HG03432 (cell line): ENCODE measurements around the gene TXNIP.

Experiments
- ATAC-seq: cut with Tn5 transposase; IDR thresholded peaks from one replicate; pipeline ENCODE4 v1.9.1; 2021; ENCODE audit warnings: mild to moderate bottlenecking, moderate library complexity; ENCODE audit not compliant: unreplicated experiment

The TXNIP gene

DNA sequence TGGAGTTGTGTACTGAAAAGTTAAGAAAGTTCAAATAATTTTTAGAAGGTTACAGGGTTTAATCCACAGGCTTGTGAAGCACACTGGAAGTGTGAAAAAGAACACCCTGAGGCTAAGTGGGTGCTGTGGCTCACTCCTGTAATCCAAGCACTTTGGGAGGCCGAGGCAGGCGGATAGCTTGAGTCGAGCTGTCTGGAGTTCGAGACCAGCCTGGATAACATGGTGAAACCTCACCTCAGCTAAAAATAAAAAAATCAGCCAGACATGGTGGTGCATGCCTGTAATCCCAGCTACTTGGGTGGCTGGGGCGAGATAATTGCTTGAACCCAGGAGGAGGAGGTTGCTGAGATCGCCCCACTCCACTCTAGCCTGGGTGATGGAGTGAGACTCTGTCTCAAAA lies 9.8 kb downstream of the TXNIP start:
- ATAC-seq: no peak

DNA sequence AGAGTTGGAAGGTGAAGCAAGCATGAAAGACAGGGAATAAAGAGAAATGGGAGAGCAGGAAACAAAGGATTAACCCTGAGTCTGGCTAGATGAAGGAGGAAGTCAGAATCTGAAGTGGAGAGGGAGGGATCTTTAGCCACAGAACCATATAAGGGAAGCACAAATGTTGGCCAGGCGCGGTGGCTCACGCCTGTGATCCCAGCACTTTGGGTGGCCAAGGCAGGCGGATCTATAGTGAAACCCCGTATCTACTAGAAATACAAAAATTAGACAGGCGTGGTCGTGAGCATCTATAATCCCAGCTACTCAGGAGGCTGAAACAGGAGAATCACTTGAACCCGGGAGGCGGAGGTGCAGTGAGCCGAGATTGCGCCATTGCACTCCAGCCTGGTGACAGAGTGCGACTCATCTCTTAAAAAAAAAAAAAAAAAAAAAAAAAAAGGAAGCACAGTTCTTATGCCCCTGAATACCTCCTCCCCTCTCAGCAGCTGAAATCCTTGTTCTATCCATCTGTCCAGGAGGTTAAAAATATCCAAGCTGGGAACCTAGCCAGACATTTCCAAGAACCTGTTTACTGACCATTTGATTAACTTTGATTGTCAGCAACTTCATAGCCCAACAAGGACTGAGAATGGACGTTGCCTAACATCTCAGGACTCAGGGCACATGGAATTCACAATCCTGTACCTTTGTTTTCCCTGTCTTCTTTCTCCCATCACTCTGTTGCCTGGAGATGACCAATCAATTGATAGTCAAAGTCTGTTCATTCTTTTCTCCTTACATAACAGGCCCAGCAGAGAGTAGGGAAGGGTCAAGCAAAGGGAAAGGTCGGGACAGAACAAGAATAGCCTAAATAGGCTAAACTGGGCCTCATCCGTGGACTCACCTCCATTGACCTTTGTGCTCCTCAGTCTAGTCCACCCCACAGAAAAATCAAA lies 10.6 kb downstream of the TXNIP start:
- no peak for ATAC-seq

DNA sequence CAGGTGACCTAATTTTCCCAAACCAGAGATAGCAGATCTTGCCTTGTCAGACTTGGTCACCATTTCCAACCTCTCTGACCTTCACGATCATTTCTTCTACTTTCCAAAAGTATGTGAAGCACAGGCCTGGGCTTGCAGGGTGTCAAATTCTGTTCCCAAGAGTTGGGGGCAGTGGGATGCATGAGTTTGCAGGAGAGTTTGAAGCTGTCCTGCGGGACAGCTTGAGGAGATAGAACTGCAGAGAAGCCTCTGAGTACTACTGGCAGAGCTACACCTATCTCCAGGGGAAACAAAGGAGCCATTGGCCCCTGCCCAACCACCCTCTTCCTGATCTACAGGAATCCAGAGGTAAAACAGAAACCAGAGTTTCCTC lies 11.3 kb downstream of the TXNIP start:
- ATAC-seq: no peak

DNA sequence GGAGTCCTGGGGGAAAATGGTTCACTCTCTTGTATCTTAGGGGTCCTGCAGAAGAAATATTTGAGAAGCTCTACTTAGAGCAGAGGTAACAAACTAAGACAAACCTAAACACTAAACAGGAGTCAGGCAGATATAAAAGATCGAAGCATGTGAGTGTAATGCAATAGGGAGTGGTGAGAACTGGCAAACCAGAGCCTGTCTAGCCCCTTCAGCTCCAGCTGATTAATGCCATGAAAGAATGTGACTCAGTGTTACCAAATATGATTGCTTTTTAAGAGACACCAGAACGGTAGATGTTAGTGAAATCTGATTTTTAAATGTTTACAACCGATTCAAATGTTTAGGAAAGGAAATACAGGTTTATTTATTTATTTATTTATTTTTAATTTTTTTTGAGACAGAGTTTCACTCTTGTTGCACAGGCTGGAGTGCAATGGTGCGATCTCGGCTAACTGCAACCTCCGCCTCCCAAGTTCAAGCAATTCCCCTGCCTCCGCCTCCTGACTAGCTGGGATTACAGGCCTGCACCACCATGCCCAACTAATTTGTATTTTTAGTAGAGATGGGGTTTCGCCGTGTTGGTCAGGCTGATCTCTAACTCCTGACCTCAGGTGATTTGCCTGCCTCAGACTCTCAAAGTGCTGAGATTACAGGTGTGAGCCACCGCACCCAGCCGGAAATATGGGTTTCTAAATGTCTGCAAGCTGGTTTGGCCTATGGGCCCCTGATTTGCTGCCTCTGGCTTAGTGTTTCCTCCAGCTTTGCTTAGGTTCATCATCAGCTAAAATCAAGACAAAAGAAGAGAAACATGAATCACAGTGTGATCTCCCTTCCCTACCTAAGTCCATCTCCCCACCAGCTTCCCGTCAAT lies 12.2 kb downstream of the TXNIP start:
- ATAC-seq: no peak

DNA sequence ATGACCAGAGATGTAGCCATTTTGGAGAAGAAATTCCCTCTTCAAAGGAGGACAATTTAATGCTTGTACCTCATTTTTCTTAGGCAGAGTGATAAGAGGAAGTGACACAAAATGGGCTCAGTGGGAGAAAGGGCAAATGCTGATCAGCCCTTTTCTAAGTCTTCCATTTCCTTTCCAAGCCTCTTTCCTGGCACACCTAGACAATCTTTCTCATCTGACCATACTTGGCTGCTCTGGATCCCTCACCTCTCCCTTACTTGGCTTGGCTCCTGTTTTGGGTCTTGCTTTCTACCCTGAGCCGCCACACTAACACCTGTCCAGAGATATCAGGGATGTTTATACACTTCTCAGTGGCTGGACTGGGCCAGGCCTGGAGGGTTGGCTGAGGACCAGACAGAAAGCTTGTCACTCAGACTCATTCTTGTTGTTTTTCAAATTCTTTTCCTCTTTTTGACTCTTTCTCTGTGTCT lies 13.1 kb downstream of the TXNIP start:
- no peak for ATAC-seq

DNA sequence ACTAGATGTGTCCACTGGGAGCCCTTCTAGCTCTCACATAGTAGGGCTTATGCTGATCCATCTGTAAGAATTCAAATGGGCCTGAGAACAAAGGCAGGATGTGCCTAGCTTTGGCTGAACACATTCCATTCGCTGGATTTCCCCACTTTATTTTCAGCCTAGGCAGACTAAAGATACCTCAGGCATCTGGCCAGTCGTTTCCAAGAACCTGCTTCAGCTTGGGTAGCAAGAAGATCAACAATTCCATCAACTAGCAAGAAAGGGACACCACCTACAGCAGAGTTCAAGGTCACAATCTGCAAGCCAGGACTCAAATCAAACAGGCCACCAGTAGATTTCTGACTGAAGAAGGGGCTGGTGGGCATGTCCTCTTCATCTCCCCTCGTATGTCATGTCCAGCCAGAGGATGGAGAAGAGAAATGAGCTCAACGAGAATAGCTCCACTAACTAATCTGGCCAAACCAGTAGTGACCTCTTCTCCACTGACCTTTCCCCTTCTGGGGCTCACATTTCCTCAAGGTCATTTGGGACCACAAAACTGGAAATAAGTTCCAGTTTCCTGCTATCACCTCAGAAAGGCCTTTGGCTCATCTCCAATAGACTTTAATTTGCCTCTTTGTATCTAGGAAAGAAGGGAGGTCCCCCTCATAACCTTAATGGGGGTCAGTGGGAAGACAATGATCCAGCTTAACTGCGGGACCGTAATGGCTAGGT lies 14.2 kb downstream of the TXNIP start:
- ATAC-seq: no peak

DNA sequence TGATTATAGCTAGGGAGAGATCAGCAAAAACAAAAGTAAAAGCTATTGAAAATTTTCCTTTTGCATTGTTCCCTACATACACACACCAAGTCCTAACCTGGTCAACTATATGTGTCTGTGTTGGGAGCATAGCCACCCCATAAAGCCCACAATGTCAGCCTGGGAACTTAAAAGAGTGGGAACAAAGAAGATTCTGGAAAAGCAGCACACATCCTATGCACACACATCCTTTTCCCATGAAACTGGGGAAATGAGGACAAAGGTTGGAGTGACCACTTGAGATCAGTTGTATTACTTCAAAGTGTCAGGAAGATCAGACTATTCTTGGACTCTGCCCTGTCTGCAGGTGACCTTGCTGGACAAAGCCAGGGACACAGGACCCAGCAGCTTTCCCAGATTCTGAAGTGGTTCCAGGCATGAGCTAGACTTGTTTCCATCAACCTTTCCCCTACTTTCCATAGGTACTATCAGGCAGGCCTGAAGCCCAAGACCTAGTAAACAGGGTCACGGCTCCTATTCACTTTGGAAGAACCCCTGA lies 15.9 kb downstream of the TXNIP start:
- ATAC-seq: no peak

DNA sequence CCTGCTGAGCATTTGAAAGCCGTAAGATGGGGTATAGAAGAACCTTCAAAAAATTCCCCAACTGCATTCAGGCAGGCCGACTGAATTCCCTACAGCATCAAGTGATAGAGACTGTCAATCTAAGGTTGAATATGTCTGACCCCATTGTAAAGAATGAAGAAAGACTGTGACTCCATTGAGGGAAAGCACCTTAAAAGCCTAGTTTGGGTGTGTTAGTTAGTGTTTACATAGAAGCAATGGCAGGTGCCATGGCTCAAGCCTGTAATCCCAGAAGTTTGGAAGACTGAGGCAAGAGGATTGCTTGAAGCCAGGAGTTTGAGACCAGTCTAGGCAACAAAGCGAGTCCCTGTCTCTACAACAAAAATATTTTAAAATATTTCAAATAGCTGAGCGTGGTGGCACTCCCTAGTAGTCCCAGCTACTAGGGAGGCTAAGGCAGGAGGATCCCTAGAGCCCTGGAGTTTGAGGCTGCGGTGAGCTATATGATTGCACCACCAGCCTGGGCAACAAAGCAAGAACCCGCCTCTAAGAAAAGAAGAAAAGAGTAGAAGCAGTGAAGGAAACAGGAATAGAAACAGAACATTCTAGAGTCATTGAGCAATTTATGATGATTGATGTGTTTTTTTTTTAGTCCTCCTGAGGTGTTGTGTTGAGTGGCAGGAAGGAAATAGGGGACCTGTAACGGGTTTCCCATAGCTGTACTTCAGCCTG lies 16.5 kb downstream of the TXNIP start:
- peak; percentile 30 for ATAC-seq

DNA sequence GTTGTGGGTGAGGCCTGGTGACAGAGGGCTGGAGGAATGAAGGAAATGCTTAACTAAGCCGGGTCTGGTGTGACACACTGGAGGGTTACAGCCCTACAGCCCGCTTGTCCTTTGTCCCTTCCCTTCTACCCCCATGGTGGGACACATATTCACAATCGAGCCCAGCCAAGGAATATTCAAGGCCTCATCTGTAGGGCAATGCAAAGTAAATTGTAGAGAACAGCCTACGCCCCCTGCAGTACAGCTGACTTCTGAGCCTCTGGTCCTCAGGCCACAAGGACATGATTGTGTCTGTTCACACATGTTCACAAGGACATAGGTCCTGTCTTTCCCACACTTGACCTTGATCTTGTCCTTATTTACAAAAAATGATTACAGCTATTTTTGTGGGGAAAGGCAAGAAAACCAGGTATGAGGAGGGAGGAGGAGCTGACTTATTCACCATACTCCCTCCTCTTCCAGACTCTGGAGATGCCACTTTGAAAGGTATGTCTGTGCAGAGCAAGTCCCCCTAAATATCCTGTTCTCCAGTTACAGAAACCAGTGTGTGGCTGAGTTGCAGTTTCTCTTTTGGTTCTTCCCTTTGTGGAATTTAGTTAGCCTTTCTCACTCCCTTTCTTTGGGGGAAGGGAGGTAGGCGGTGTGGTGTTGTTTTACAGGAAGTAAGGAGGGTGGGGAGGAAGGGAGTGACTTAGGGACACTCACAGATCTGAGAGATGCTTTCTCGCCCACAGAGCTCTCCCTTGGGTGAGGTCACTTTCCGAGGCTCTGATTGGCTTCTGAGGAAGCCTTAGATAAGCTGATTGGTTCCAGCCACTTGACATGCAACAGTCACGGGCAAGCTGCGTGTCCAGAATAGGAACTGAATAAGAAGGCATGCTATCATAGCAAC lies 17.3 kb downstream of the TXNIP start:
- ATAC-seq: peak; percentile 91

DNA sequence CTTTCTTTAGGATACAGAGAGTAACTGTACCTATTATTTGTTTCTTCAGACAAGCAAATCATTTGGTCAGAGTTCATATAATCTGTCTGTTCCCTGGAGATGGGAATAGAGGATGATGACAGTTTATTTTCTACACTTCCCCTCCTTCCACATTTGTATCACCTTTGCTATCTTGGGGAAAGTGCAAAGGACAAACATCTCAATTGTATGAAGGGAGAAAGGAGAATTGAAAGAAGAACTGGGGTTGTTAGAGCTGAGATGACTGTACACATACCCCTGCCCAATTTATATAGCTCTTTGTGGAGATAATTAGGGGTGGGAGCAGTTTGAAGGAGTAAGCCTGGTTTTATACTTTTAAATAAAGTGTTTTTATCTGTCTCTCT lies 17.9 kb downstream of the TXNIP start:
- ATAC-seq: no peak

DNA sequence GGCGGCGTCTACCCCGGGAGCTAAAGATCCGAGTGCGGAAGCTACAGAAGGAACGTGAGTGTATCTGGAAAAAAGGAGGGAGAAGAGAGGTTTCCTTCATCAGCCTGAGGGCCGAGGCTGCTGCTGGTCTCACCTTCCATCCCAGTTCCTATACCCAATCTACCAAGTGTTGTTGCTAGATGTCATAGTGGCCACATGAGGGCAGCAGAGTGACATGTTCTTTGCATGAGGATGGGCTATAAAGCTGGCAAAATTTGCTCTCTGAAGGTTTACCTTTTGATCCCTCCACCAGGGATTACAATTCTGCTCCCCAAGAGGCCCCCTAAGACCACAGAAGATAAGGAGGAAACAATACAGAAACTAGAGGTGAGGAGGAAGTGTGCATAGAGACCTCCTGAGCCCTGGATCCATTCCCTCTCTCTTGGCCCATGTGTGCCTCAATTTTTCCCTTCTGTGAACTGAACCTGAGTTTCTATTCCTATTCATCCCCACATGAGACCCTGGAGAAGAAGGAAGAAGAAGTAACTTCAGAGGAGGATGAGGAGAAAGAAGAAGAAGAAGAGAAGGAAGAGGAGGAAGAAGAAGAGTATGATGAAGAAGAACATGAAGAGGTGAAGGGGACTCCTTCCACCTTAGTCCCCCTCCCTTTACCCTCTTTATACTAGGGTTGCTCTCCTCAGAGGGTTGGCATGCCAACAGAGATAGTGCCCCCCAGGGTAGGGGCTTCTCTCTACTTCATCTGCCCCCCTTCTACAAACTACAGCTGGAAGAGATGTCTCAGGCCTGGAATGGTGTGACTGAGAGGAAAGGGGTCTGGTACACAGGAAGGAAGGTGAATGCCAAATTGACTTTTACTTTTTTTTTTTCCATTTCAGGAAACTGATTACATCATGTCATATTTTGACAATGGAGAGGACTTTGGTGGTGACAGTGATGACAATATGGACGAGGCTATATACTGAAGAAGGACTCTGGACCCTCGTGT lies 18.6 kb downstream of the TXNIP start:
- ATAC-seq: no peak

DNA sequence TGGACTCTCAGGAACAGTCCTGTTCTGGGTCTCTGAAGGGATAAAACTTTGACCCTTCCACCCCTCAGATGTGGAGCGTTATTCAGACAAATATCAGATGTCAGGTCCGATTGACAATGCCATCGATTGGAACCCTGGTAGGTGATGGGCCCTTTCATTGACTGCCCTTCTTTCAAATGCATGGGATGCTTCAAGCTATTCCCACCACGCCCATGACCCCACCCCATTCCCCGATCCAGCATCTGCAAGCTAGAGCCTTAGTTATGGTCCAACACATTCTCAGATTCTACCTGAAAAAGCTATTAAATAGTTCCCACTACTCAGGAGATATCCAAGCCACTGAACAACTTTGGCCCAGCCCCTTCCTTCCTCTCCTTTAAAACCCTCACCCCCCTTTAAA lies 19.4 kb downstream of the TXNIP start:
- ATAC-seq: no peak

DNA sequence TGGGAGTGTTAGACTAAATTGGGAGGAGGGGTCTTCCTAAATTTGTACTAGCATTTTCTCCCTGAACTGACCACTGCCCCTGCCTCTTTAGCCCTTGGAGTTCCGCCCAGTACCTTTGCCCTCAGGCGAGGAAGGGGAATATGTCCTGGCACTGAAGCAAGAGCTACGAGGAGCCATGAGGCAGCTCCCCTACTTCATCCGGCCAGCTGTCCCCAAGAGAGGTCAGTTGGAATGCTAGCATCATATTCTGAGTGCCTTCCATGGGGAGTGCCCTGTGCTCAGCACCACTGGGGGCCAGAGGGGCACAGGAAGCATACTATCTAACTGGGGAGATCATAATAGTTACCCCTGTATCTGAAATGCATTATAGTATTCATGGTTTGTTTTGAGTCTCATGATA lies 21.2 kb downstream of the TXNIP start:
- ATAC-seq: no peak

DNA sequence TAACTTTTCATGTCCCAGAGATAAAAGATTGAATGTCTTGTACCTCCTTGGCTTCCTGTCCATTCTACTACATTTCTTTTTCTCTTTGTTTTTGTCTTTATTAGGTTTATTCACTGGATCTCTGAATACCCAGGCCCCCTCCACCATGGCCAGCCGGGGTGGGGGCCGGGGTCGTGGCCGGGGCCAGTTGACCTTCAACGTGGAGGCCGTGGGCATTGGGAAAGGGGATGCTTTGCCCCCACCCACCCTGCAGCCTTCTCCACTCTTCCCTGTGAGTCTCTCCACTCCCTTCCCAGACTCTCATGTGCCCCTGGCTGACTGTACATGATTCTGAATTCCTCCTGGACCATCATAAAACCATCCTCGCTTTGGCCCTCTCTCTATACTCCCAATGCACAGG lies 21.7 kb downstream of the TXNIP start:
- no peak for ATAC-seq

DNA sequence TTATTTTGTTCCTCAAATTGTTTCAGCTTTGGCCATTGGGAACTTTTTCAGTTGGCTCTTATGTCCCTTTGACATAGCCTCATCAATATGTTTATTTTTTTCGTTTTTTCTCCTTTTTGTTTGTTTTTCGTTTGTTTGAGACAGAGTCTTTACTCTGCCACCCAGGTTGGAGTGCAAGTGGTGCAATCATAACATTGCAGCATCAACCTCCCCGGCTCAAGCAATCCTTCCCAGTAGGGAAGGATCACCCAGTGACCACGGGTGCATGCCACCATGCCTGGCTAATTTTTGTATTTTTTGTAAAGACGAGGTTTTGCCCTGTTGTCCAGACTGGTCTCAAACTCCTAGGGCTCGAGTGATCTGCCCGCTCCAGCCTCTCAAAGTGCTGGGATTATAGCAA lies 23.8 kb downstream of the TXNIP start:
- no peak for ATAC-seq

DNA sequence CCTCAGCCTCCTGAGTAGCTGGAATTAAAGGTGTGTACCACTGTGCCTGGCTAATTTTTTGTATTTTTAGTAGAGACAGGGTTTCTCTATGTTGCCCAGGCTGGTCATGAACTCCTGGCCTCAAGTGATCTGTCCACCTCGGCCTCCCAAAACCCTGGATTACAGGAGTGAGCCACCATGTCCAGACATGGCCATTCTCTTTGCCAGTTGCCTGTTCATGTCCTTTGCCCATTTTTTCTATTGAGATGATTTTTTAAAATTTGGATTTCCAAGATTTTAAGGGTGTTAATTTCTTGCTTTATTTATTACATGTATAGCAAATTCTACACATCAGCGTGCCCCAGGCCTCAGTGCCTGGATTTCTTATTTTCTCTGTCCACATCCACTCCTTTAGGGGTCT lies 29.1 kb downstream of the TXNIP start:
- ATAC-seq: no peak

DNA sequence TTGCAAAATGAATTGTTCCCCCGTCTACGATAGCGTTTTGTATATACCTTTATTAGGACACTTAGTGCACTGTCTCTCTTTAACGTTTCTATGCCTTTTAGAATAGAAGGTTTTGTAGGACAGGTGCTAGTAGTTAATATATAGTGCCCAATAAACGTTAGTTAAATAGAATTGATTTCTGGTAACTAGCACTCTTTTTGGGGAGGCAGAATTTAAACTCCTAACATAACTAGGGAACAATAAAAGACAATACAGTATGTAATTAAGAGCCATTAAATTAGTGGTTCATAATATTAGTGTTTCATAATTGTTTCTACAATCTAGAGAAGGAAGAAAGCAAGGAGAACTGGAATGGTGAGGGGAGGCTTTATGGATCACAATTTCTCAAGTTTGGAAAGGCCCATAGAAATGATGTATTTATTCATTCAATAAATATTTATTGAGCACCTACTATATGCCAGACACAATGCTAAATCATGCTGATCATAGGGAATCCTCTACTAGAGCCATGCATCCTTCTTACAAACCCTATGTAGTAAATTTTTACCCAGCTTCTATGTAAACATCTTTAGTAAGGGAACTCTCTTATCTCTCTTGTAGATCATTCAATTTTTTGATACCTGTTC lies 31.1 kb downstream of the TXNIP start:
- ATAC-seq: no peak
